ENCODE measurements around the gene FGF8. TPM values are rescaled to one million over a fixed set of nuclear protein-coding genes. Genes with fewer than 3 reads are reported as not detected.
A peak's percentile ranks its signal among the peaks of the same experiment; 100 is the strongest.

FGF8 gene
- total and polyA plus RNA-seq, 10 of the 15 experiments (the other 5 are each of a cell fraction or from before 2014, with no cell fraction given): 0.08 to 0.43 (median 0.17) TPM; not detected in 7

- in situ Hi-C loops (cut with MboI): no loop called here
- 22% methylated on average over 29 of the region's 32 CpGs for WGBS (ENCODE audit: insufficient coverage, insufficient replicate concordance, low lambda C conversion rate, missing lambda C conversion rate)
These were observed 1.2 kb downstream of the FGF8 start for GRCh38 chr10:101774589-101775272.

More at GRCh38 chr10:101774589-101775272, 1.2 kb downstream of the FGF8 start:
- H3K79me2 ChIP-seq (ENCODE audit: control insufficient read depth, insufficient read depth, low read length): no peaks in the 10 kb centered on the region
- ATAC-seq (peak; percentile 5; the same call in 1 of the 3 replicates), DNase-seq (ENCODE audit: low read depth, low spot score) (no peak), FAIRE-seq (no peak)
- H3K27ac ChIP-seq (ENCODE audit: control insufficient read depth, insufficient read depth): no peak overlapping the region
- no peaks in the 10 kb centered on the region for H4K20me1 ChIP-seq (ENCODE audit: control insufficient read depth, insufficient read depth)
- no peak for TF ChIP-seq CHD4 (IDR thresholded peaks at IDR 0.05)
- TF ChIP-seq ZNF207 (IDR thresholded peaks at IDR 0.05; ENCODE audit: borderline replicate concordance): no peak
- TF ChIP-seq RBBP5 (conservative IDR thresholded peaks at IDR 0.05): no peak
- TF ChIP-seq PKNOX1 (IDR thresholded peaks at IDR 0.05): no peak
- TF ChIP-seq DPF2 (IDR thresholded peaks at IDR 0.05): no peak
- TF ChIP-seq RCOR1 (conservative IDR thresholded peaks at IDR 0.05; ENCODE audit: low read depth, low read length): no peak
- TF ChIP-seq YY1 (IDR thresholded peaks at IDR 0.05; ENCODE audit: low read depth, low read length): no peak
- 0 out of 2 replicates have a peak, but pooled peaks have one; percentile 14 for TF ChIP-seq TCF3 (IDR thresholded peaks at IDR 0.05; ENCODE audit: borderline replicate concordance, insufficient read depth, low read depth, low read length)
- TF ChIP-seq SMAD5 (IDR thresholded peaks at IDR 0.05; ENCODE audit: low read depth): no peak
- TF ChIP-seq BHLHE40 (IDR thresholded peaks at IDR 0.05; ENCODE audit: borderline replicate concordance in 1 of 2, low read depth in 2 of 2, low read length in 1 of 2): peak in 1 of 2 experiments; percentile 74; a peak in 2 of 4 replicates
- no peak for TF ChIP-seq RAD21 (IDR thresholded peaks at IDR 0.05; ENCODE audit: insufficient read depth, low read depth, low read length)
- no peak for TF ChIP-seq RFX5 (IDR thresholded peaks at IDR 0.05; ENCODE audit: low read depth, low read length)
- TF ChIP-seq HDAC6 (IDR thresholded peaks at IDR 0.05; ENCODE audit: unreplicated experiment): no peak
- TF ChIP-seq IKZF1 (conservative IDR thresholded peaks at IDR 0.05): no peak
- ChIA-PET SMC1A (ENCODE audit: uncharacterized antibody, unreplicated experiment) (interaction anchor here (1.2 kb wide), 1 partner anchor 172 kb away, joined by 7 read pairs; no protein-coding TSS in a partner anchor), RAD21 (ENCODE audit: unreplicated experiment) (interaction anchor here (1.8 kb wide), 1 partner anchor 172 kb away, joined by 4 read pairs; no protein-coding TSS in a partner anchor), CTCF (interaction anchor here (0.6 to 2.0 kb wide), 5 partner anchors 169 to 715 kb away, joined by 3 to 6 read pairs (median 5); no protein-coding TSS in a partner anchor), POLR2A (no interaction called here)
- no peak overlapping the region for H3K4me3 ChIP-seq
- no peak overlapping the region for H2AFZ ChIP-seq (ENCODE audit: control insufficient read depth, low read depth, low read length)
- peaks cover 21% of the 10 kb centered on the region for H3K4me1 ChIP-seq (ENCODE audit: control insufficient read depth, insufficient read depth, low read length)
- intact Hi-C loops (cut with micrococcal nuclease; ENCODE audit: unreplicated experiment): no loop called here
- H3K27me3 ChIP-seq (replicated peaks in 1 of 2; ENCODE audit: control insufficient read depth in 2 of 2, insufficient read depth in 2 of 2, low read length in 1 of 2): peaks cover 13 to 20% of the 10 kb centered on the region in 2 experiments; a peak in 3 of 4 replicates
- no peaks in the 10 kb centered on the region for H3K9me3 ChIP-seq (replicated peaks; ENCODE audit: control insufficient read depth, insufficient read depth, low read length)
- no peak overlapping the region for H3K9ac ChIP-seq (ENCODE audit: control insufficient read depth, insufficient read depth, low read length)
- H3K36me3 ChIP-seq (ENCODE audit: control insufficient read depth in 2 of 2, insufficient read depth in 2 of 2, low read length in 1 of 2): no peaks in the 10 kb centered on the region
- BruUV-seq (replicated peaks): no TSS peak
- H3K4me2 ChIP-seq (ENCODE audit: control insufficient read depth, insufficient read depth): peak overlapping the region; percentile 30; the same call in 1 of the 2 replicates
